ENCODE results near the gene DCAF15. TPM values are rescaled to one million over a fixed set of nuclear protein-coding genes. Genes with fewer than 3 reads are reported as not detected.

Gene DCAF15
- total and polyA plus RNA-seq, 8 donors, result 7.1 to 37.3 (median 25.8) TPM

DNA sequence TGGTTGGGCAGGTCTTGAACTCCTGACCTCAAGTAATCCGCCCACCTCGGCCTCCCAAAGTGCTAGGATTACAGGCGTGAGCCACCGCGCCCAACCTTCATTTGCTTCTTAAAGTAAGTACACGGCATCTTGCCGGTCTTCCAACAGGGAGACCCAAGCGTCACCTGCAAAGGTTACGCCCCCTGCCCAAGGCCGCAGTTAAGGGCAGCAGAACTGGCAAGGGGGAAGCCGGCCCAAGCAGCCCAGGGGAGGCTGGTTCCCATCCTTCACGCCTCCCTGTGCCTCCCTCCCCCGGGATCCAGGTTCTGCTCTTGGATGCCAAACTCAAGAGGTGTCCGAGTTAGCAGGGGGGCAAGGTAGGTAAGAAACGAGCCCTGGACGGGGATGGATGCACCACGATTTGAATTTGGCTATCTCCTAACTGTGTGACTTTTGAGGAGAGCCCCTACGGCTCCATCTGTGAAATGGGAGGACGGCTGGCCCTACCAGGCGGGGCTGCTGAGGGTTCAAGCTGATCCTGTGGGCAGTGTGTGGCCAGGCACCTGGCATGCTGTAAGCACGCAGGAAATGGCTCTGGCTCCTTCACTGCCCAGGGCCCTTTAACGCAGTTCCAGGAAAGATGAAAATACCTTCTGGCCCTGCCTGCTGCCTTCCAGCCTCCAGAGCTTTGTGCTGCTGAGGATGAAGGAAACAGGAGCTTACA, 44.8 kb downstream of the DCAF15 start:
- Histone ChIP-seq H3K27me3 (no peaks in the 10 kb centered on the region), H3K27ac (no peak overlapping the region), H3K4me1 (peaks cover 0 to 4% (median under 1%) of the 10 kb centered on the region in 4 donors), H3K9me3 (peaks cover 0 to 7% (median 3%) of the 10 kb centered on the region in 4 donors), H3K36me3 (peaks cover 8 to 70% (median 40%) of the 10 kb centered on the region in 4 donors), H3K4me3 (no peak overlapping the region)
- 90 to 94% (median 92%) methylated on average over 20 to 22 of the region's 22 CpGs for WGBS, 5 donors
- TF ChIP-seq EP300 (IDR thresholded peaks at IDR 0.05) (no peak), POLR2AphosphoS5 (IDR thresholded peaks at IDR 0.05) (no peak), POLR2A (IDR thresholded peaks at IDR 0.05) (no peak), CTCF (IDR thresholded peaks at IDR 0.05) (no peak)
- intact Hi-C loops (cut with DNase I; ENCODE audit: low total_unique reads), result no loop called here
- DNase-seq, result no peak

- intact Hi-C loops (cut with DNase I; ENCODE audit: low total_unique reads), result no loop called here
- peaks cover 8 to 65% (median 35%) of the 10 kb centered on the region in 4 donors for H3K36me3 ChIP-seq
- no peak for DNase-seq
- 87 to 95% (median 94%) methylated on average over 5 to 6 of the region's 6 CpGs for WGBS, 5 donors
- H3K27ac ChIP-seq, result no peak overlapping the region
- H3K4me1 ChIP-seq, result peaks cover under 1 to 9% (median 6%) of the 10 kb centered on the region in 4 donors
- H3K9me3 ChIP-seq, result peaks cover 0 to 7% (median 3%) of the 10 kb centered on the region in 4 donors
- H3K27me3 ChIP-seq, result no peaks in the 10 kb centered on the region
- no peak overlapping the region for H3K4me3 ChIP-seq
- TF ChIP-seq POLR2A (IDR thresholded peaks at IDR 0.05) (no peak), CTCF (IDR thresholded peaks at IDR 0.05) (no peak), EP300 (IDR thresholded peaks at IDR 0.05) (no peak), POLR2AphosphoS5 (IDR thresholded peaks at IDR 0.05) (no peak)
These were observed 45.3 kb downstream of the DCAF15 start for GRCh38 chr19:13997631-13997962.

- Histone ChIP-seq H3K4me1 (peaks cover 9 to 17% (median 14%) of the 10 kb centered on the region in 4 donors), H3K4me3 (no peak overlapping the region), H3K9me3 (peaks cover 0 to 7% (median 3%) of the 10 kb centered on the region in 4 donors), H3K27ac (no peak overlapping the region), H3K36me3 (peaks cover 4 to 57% (median 27%) of the 10 kb centered on the region in 4 donors), H3K27me3 (no peaks in the 10 kb centered on the region)
- TF ChIP-seq POLR2A (IDR thresholded peaks at IDR 0.05) (no peak), CTCF (IDR thresholded peaks at IDR 0.05) (no peak), POLR2AphosphoS5 (IDR thresholded peaks at IDR 0.05) (no peak), EP300 (IDR thresholded peaks at IDR 0.05) (no peak)
- intact Hi-C loops (cut with DNase I; ENCODE audit: low total_unique reads), result no loop called here
- WGBS, 5 donors, result 83 to 98% (median 95%) methylated on average over 1 of the region's 1 CpG
- DNase-seq, result no peak
These were observed 46.1 kb downstream of the DCAF15 start for GRCh38 chr19:13998426-13998825.

DNA sequence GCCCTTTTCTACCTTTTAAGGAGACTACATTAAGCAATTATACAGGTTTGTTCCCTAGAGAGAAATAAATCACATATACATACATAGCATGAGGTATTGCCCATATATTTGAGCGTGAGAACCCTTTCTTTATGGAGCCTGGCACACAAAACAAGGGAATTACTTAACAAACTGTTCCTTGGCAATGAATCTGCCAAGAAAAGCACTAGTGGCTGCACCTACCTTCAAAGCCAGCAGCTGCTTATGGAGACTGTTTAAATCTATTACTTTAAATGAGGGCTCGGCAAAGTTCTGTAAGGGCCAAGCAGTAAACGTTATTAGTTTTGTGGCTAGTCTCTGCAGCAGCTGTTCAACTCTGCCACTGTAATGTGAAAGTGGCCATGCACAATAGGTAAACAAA, 46.8 kb downstream of the DCAF15 start:
- intact Hi-C loops (cut with DNase I; ENCODE audit: low total_unique reads), result no loop called here
- peaks cover 4 to 54% (median 24%) of the 10 kb centered on the region in 4 donors for H3K36me3 ChIP-seq
- TF ChIP-seq POLR2AphosphoS5 (IDR thresholded peaks at IDR 0.05) (no peak), POLR2A (IDR thresholded peaks at IDR 0.05) (no peak), CTCF (IDR thresholded peaks at IDR 0.05) (no peak), EP300 (IDR thresholded peaks at IDR 0.05) (no peak)

More for the DNA sequence above, 46.8 kb downstream of the DCAF15 start:
- WGBS, 5 donors, result 98 to 99% (median 99%) methylated on average over 3 of the region's 3 CpGs
- Histone ChIP-seq H3K9me3 (peaks cover 0 to 7% (median 3%) of the 10 kb centered on the region in 4 donors), H3K4me3 (no peak overlapping the region), H3K4me1 (peaks cover 13 to 24% (median 18%) of the 10 kb centered on the region in 4 donors), H3K27me3 (no peaks in the 10 kb centered on the region), H3K27ac (no peak overlapping the region)
- no peak for DNase-seq
